Measurements from ENCODE around the gene C19orf25.

The C19orf25 gene

GRCh38 chr19:1433119-1434039, 45.6 kb downstream of the C19orf25 start:
- no peak for DNase-seq (ENCODE audit: low read depth, low spot score)

GRCh38 chr19:1432507-1432887, 46.5 kb downstream of the C19orf25 start:
- no peak for DNase-seq (ENCODE audit: low read depth, low spot score)

GRCh38 chr19:1431759-1432506, 47.1 kb downstream of the C19orf25 start:
- no peak for DNase-seq (ENCODE audit: low read depth, low spot score)

GRCh38 chr19:1430246-1430645, 48.8 kb downstream of the C19orf25 start:
- DNase-seq (ENCODE audit: low read depth, low spot score), result no peak

GRCh38 chr19:1429750-1430149, 49.3 kb downstream of the C19orf25 start:
- no peak for DNase-seq (ENCODE audit: low read depth, low spot score)

- no peak for DNase-seq (ENCODE audit: low read depth, low spot score)
Observed at GRCh38 chr19:1428738-1429391, 50.1 kb downstream of the C19orf25 start.

GRCh38 chr19:1427221-1427920, 51.6 kb downstream of the C19orf25 start:
- DNase-seq (ENCODE audit: low read depth, low spot score), result no peak

- no peak for DNase-seq (ENCODE audit: low read depth, low spot score)
Observed at GRCh38 chr19:1426736-1427135, 52.3 kb downstream of the C19orf25 start.

GRCh38 chr19:1425902-1426301, 53.1 kb downstream of the C19orf25 start:
- no peak for DNase-seq (ENCODE audit: low read depth, low spot score)

- no peak for DNase-seq (ENCODE audit: low read depth, low spot score)
Observed at GRCh38 chr19:1425102-1425837, 53.7 kb downstream of the C19orf25 start.

- DNase-seq (ENCODE audit: low read depth, low spot score), result no peak
Observed at GRCh38 chr19:1424192-1424955, 54.6 kb downstream of the C19orf25 start.

- DNase-seq (ENCODE audit: low read depth, low spot score), result no peak
Observed at GRCh38 chr19:1423436-1424191, 55.4 kb downstream of the C19orf25 start.
